ENCODE results near the gene RILPL1. TPM values are rescaled to one million over a fixed set of nuclear protein-coding genes. Genes with fewer than 3 reads are reported as not detected.

Gene RILPL1
- total RNA-seq, 4 donors from 2014 or later = 2.9 to 32.3 (median 18.4) TPM

DNA sequence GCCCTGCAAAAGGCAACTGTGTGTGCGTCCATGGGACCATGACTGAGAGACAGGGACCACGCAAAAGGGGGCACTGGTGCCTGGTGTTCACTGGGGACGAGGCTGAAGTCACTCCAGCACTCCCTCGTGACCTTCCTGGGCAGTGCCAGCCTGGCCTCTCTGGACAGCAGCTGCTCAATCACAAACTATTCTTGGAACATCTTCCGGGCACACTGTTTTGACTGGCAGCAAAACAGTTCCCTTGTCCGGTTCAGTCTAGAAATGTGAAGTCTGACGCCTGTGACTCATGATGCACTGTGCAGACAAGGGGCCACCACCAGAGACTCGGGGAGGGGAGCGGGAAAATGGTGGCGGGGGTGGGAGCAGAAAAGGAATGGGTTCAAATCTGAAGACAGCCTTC is 54.8 kb downstream of the RILPL1 start:
- Histone ChIP-seq H3K27ac (no peak overlapping the region), H3K4me1 (no peaks in the 10 kb centered on the region), H3K36me3 (no peaks in the 10 kb centered on the region), H3K27me3 (no peaks in the 10 kb centered on the region), H3K9me3 (no peaks in the 10 kb centered on the region), H3K4me3 (no peak overlapping the region)
- TF ChIP-seq POLR2A (IDR thresholded peaks at IDR 0.05) = no peak
- TF ChIP-seq, protein P1, sequence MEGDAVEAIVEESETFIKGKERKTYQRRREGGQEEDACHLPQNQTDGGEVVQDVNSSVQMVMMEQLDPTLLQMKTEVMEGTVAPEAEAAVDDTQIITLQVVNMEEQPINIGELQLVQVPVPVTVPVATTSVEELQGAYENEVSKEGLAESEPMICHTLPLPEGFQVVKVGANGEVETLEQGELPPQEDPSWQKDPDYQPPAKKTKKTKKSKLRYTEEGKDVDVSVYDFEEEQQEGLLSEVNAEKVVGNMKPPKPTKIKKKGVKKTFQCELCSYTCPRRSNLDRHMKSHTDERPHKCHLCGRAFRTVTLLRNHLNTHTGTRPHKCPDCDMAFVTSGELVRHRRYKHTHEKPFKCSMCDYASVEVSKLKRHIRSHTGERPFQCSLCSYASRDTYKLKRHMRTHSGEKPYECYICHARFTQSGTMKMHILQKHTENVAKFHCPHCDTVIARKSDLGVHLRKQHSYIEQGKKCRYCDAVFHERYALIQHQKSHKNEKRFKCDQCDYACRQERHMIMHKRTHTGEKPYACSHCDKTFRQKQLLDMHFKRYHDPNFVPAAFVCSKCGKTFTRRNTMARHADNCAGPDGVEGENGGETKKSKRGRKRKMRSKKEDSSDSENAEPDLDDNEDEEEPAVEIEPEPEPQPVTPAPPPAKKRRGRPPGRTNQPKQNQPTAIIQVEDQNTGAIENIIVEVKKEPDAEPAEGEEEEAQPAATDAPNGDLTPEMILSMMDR (IDR thresholded peaks at IDR 0.05) = no peak
- intact Hi-C loops (cut with DNase I; ENCODE audit: low total_unique reads) = no loop called here
- DNase-seq = no peak

DNA sequence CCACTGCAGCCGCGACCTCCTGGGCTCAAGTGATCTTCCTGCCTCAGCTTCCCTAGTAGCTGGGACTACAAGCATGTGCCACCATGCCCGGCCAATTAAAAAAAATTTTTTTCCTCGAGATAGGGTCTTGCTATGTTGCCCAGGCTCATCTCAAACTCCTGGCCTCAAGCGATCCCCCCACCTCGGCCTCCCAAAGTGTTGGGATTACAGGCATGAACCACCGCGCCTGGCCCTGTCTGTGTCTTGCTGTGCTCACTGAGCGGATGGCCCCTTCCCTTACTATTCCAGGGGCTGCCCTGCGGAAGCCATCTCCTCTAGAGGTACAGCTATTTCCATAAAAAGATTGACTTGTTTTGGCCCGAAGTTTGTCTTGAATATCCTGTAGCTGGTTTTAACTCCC is 55.5 kb downstream of the RILPL1 start:
- intact Hi-C loops (cut with DNase I; ENCODE audit: low total_unique reads) = no loop called here
- Histone ChIP-seq H3K36me3 (no peaks in the 10 kb centered on the region), H3K27ac (no peak overlapping the region), H3K27me3 (no peaks in the 10 kb centered on the region), H3K9me3 (no peaks in the 10 kb centered on the region), H3K4me3 (no peak overlapping the region), H3K4me1 (no peaks in the 10 kb centered on the region)
- no peak for DNase-seq
- TF ChIP-seq, protein P1 (IDR thresholded peaks at IDR 0.05) = no peak
- TF ChIP-seq POLR2A (IDR thresholded peaks at IDR 0.05) = no peak

DNA sequence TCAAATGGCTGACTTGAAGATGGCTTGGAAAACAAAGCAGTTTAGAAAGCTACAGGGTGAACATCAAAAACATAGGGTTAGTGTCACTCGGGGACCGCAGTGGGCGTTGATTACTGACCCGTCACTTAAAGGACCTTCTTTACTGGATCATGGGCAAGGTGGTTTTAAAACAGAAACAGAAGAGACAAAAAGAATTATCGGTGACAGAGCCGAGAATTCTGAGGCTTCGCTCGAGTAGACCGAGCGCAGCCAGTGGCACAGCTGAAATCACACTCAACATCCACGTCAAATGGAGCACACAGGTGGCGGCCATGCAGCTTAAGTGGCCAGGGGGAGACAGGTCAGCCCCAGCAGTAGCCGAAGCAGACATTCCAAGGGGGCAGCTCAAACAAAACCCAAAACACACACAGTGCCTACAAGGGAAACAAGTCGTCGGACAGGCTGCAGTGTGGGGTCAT is 58.2 kb downstream of the RILPL1 start:
- intact Hi-C loops (cut with DNase I; ENCODE audit: low total_unique reads) = no loop called here
- H3K27me3 ChIP-seq = no peaks in the 10 kb centered on the region
- H3K4me3 ChIP-seq = no peak overlapping the region
- TF ChIP-seq, protein P1 (IDR thresholded peaks at IDR 0.05) = no peak
- no peak for TF ChIP-seq POLR2A (IDR thresholded peaks at IDR 0.05)
- no peak overlapping the region for H3K27ac ChIP-seq
- no peaks in the 10 kb centered on the region for H3K9me3 ChIP-seq
- H3K36me3 ChIP-seq = no peaks in the 10 kb centered on the region
- H3K4me1 ChIP-seq = no peaks in the 10 kb centered on the region
- DNase-seq = no peak

GRCh38 chr12:123474485-123475245 is 58.9 kb downstream of the RILPL1 start:
- Histone ChIP-seq H3K9me3 (no peaks in the 10 kb centered on the region), H3K4me1 (no peaks in the 10 kb centered on the region), H3K4me3 (no peak overlapping the region), H3K27ac (no peak overlapping the region), H3K27me3 (no peaks in the 10 kb centered on the region), H3K36me3 (no peaks in the 10 kb centered on the region)
- intact Hi-C loops (cut with DNase I; ENCODE audit: low total_unique reads) = no loop called here
- no peak for TF ChIP-seq POLR2A (IDR thresholded peaks at IDR 0.05)
- TF ChIP-seq, protein P1 (IDR thresholded peaks at IDR 0.05) = no peak
- no peak for DNase-seq

- H3K4me3 ChIP-seq = no peak overlapping the region
- no peak overlapping the region for H3K27ac ChIP-seq
- no peaks in the 10 kb centered on the region for H3K36me3 ChIP-seq
- no peaks in the 10 kb centered on the region for H3K9me3 ChIP-seq
- TF ChIP-seq, protein P1 (IDR thresholded peaks at IDR 0.05) = no peak
- TF ChIP-seq POLR2A (IDR thresholded peaks at IDR 0.05) = no peak
- H3K4me1 ChIP-seq = no peaks in the 10 kb centered on the region
- no peak for DNase-seq
- intact Hi-C loops (cut with DNase I; ENCODE audit: low total_unique reads) = no loop called here
- no peaks in the 10 kb centered on the region for H3K27me3 ChIP-seq
These were observed 61.1 kb downstream of the RILPL1 start for GRCh38 chr12:123472438-123472849.

Measured in uterus (tissue), 4 donors.